Activated CD4-positive, alpha-beta memory T cell treated with anti-CD3 and anti-CD28 coated beads, Interleukin-2, amount 10 ng/mL, durations not matched to agents 7 days and 5 days (primary cell): Measurements from ENCODE around the gene PLD3. TPM values are rescaled to one million over a fixed set of nuclear protein-coding genes. Genes with fewer than 3 reads are reported as not detected.

Source experiments
- CTCF ChIA-PET: fragments of 350-600 bp; sonication (Branson Sonifier 250); formaldehyde crosslinking; loops from one replicate; lab custom pipeline; 2021; ENCODE audit warnings: antibody characterized with exemption, inconsistent platforms; lab: Charles Lee
- POLR2A ChIA-PET: fragments of 350-600 bp; sonication (Branson Sonifier 250); formaldehyde crosslinking; loops from one replicate; lab custom pipeline; 2021; ENCODE audit warnings: antibody characterized with exemption; lab: Charles Lee
- DNase-seq: peaks from one replicate; pipeline ENCODE4 v3.0.0-alpha.2; 2020
- H3K27ac Mint-ChIP-seq: one replicate; pipeline ENCODE4 v1.8.0; 2021; ENCODE audit warnings: mild to moderate bottlenecking, mixed read lengths
- H3K27me3 Mint-ChIP-seq: one replicate; pipeline ENCODE4 v1.8.0; 2021; ENCODE audit warnings: mixed read lengths
- H3K36me3 Mint-ChIP-seq: one replicate; pipeline ENCODE4 v1.8.0; 2021; ENCODE audit warnings: low read depth, mixed read lengths
- H3K4me1 Mint-ChIP-seq: one replicate; pipeline ENCODE4 v1.8.0; 2021; ENCODE audit warnings: mixed read lengths
- H3K4me3 Mint-ChIP-seq: one replicate; pipeline ENCODE4 v1.8.0; 2021; ENCODE audit warnings: mild to moderate bottlenecking, mixed read lengths
- H3K9me3 Mint-ChIP-seq: one replicate; pipeline ENCODE4 v1.8.0; 2021; ENCODE audit warnings: mixed read lengths
- total RNA-seq, 2 experiments: library from RNA; stranded (reverse); gene quantifications; one replicate each; pipeline ENCODE4 v1.2.3, GENCODE V29; 2021

PLD3 gene
- total RNA-seq, 2 experiments from 2014 or later, result 92.4 to 100 TPM

GRCh38 chr19:40370997-40371801, 22.7 kb downstream of the PLD3 start:
- ChIA-PET CTCF (no interaction called here), POLR2A (interaction anchor here (1.1 kb wide), 1 partner anchor 10 kb away, joined by 3 read pairs; no protein-coding TSS in a partner anchor)
- peaks cover 9% of the 10 kb centered on the region for H3K4me1 Mint-ChIP-seq
- DNase-seq, result no peak
- no peaks in the 10 kb centered on the region for H3K9me3 Mint-ChIP-seq
- H3K27ac Mint-ChIP-seq, result no peak overlapping the region
- H3K27me3 Mint-ChIP-seq, result no peaks in the 10 kb centered on the region
- peaks cover 4% of the 10 kb centered on the region for H3K36me3 Mint-ChIP-seq
- H3K4me3 Mint-ChIP-seq, result no peak overlapping the region

GRCh38 chr19:40371802-40372122, 23.3 kb downstream of the PLD3 start:
- DNase-seq, result no peak

GRCh38 chr19:40374084-40374483, 25.6 kb downstream of the PLD3 start:
- POLR2A ChIA-PET, result no interaction called here
- H3K27ac Mint-ChIP-seq, result no peak overlapping the region
- no peaks in the 10 kb centered on the region for H3K9me3 Mint-ChIP-seq

More at GRCh38 chr19:40371802-40372122, 23.3 kb downstream of the PLD3 start:
- POLR2A ChIA-PET, result interaction anchor here (1.1 kb wide), 1 partner anchor 10 kb away, joined by 3 read pairs; no protein-coding TSS in a partner anchor
- Mint-ChIP-seq H3K4me3 (no peak overlapping the region), H3K36me3 (peaks cover 4% of the 10 kb centered on the region), H3K4me1 (peaks cover 9% of the 10 kb centered on the region), H3K9me3 (no peaks in the 10 kb centered on the region), H3K27ac (no peak overlapping the region), H3K27me3 (no peaks in the 10 kb centered on the region)
- CTCF ChIA-PET, result no interaction called here

GRCh38 chr19:40376286-40376862, 27.9 kb downstream of the PLD3 start:
- H3K4me1 Mint-ChIP-seq, result peaks cover 9% of the 10 kb centered on the region
- ChIA-PET POLR2A (no interaction called here), CTCF (no interaction called here)
- H3K4me3 Mint-ChIP-seq, result no peak overlapping the region
- H3K27me3 Mint-ChIP-seq, result no peaks in the 10 kb centered on the region
- H3K27ac Mint-ChIP-seq, result no peak overlapping the region
- no peaks in the 10 kb centered on the region for H3K9me3 Mint-ChIP-seq
- H3K36me3 Mint-ChIP-seq, result peaks cover 4% of the 10 kb centered on the region
- no peak for DNase-seq

More at GRCh38 chr19:40374084-40374483, 25.6 kb downstream of the PLD3 start:
- H3K4me3 Mint-ChIP-seq, result no peak overlapping the region
- H3K27me3 Mint-ChIP-seq, result no peaks in the 10 kb centered on the region
- DNase-seq, result no peak
- H3K36me3 Mint-ChIP-seq, result peaks cover 4% of the 10 kb centered on the region
- CTCF ChIA-PET, result no interaction called here
- peaks cover 9% of the 10 kb centered on the region for H3K4me1 Mint-ChIP-seq

GRCh38 chr19:40377876-40378385, 29.4 kb downstream of the PLD3 start:
- Mint-ChIP-seq H3K27ac (no peak overlapping the region), H3K4me1 (peaks cover 9% of the 10 kb centered on the region), H3K36me3 (peaks cover under 1% of the 10 kb centered on the region), H3K27me3 (no peaks in the 10 kb centered on the region), H3K4me3 (no peak overlapping the region), H3K9me3 (no peaks in the 10 kb centered on the region)
- POLR2A ChIA-PET, result no interaction called here
- CTCF ChIA-PET, result no interaction called here
- no peak for DNase-seq

- Mint-ChIP-seq H3K4me1 (peaks cover 9% of the 10 kb centered on the region), H3K4me3 (no peak overlapping the region), H3K27me3 (no peaks in the 10 kb centered on the region), H3K27ac (no peak overlapping the region), H3K9me3 (no peaks in the 10 kb centered on the region), H3K36me3 (no peaks in the 10 kb centered on the region)
- POLR2A ChIA-PET, result no interaction called here
- CTCF ChIA-PET, result interaction anchor here (2.7 kb wide), 1 partner anchor 74 kb away, joined by 10 read pairs; no protein-coding TSS in a partner anchor
- no peak for DNase-seq
These were observed 30.0 kb downstream of the PLD3 start for GRCh38 chr19:40378509-40378908.

GRCh38 chr19:40379446-40380198, 31.1 kb downstream of the PLD3 start:
- H3K4me3 Mint-ChIP-seq, result no peak overlapping the region
- no peak overlapping the region for H3K27ac Mint-ChIP-seq
- POLR2A ChIA-PET, result no interaction called here
- CTCF ChIA-PET, result interaction anchor here (0.6 to 2.7 kb wide), 2 partner anchors 75 to 169 kb away, joined by 4 to 10 read pairs; no protein-coding TSS in a partner anchor
- DNase-seq, result no peak
- H3K9me3 Mint-ChIP-seq, result no peaks in the 10 kb centered on the region
- H3K36me3 Mint-ChIP-seq, result no peaks in the 10 kb centered on the region
- no peaks in the 10 kb centered on the region for H3K27me3 Mint-ChIP-seq
- H3K4me1 Mint-ChIP-seq, result peaks cover 5% of the 10 kb centered on the region

- H3K9me3 Mint-ChIP-seq, result no peaks in the 10 kb centered on the region
- no peak overlapping the region for H3K4me3 Mint-ChIP-seq
- ChIA-PET CTCF (interaction anchor here (2.7 kb wide), 1 partner anchor 75 kb away, joined by 10 read pairs; no protein-coding TSS in a partner anchor), POLR2A (interaction anchor here (1.4 kb wide), 1 partner anchor 17 kb away, joined by 3 read pairs; no protein-coding TSS in a partner anchor)
- H3K27me3 Mint-ChIP-seq, result peaks cover 6% of the 10 kb centered on the region
- H3K36me3 Mint-ChIP-seq, result no peaks in the 10 kb centered on the region
- H3K27ac Mint-ChIP-seq, result no peak overlapping the region
- DNase-seq, result no peak
- H3K4me1 Mint-ChIP-seq, result peaks cover 2% of the 10 kb centered on the region
These were observed 31.9 kb downstream of the PLD3 start for GRCh38 chr19:40380199-40381037.

- Mint-ChIP-seq H3K4me1 (peaks cover 2% of the 10 kb centered on the region), H3K4me3 (no peak overlapping the region), H3K27me3 (peaks cover 6% of the 10 kb centered on the region), H3K36me3 (no peaks in the 10 kb centered on the region), H3K9me3 (no peaks in the 10 kb centered on the region), H3K27ac (no peak overlapping the region)
- no peak for DNase-seq
- CTCF ChIA-PET, result interaction anchor here (2.7 kb wide), 1 partner anchor 76 kb away, joined by 10 read pairs; no protein-coding TSS in a partner anchor
- POLR2A ChIA-PET, result interaction anchor here (1.0 to 1.4 kb wide), 2 partner anchors 10 to 16 kb away, joined by 3 read pairs; no protein-coding TSS in a partner anchor
These were observed 32.8 kb downstream of the PLD3 start for GRCh38 chr19:40381321-40381720.

GRCh38 chr19:40383668-40384248, 35.3 kb downstream of the PLD3 start:
- ChIA-PET CTCF (no interaction called here), POLR2A (interaction anchor here (1.2 kb wide), 1 partner anchor 37 kb away, joined by 3 read pairs; no protein-coding TSS in a partner anchor)
- no peak overlapping the region for H3K27ac Mint-ChIP-seq
- H3K9me3 Mint-ChIP-seq, result no peaks in the 10 kb centered on the region
- DNase-seq, result no peak
- H3K36me3 Mint-ChIP-seq, result no peaks in the 10 kb centered on the region
- H3K4me1 Mint-ChIP-seq, result peaks cover 2% of the 10 kb centered on the region
- peaks cover 6% of the 10 kb centered on the region for H3K27me3 Mint-ChIP-seq
- H3K4me3 Mint-ChIP-seq, result no peak overlapping the region

GRCh38 chr19:40387155-40387554, 38.7 kb downstream of the PLD3 start:
- H3K36me3 Mint-ChIP-seq, result no peaks in the 10 kb centered on the region
- ChIA-PET POLR2A (no interaction called here), CTCF (no interaction called here)
- H3K27ac Mint-ChIP-seq, result no peak overlapping the region
- H3K27me3 Mint-ChIP-seq, result peaks cover 6% of the 10 kb centered on the region
- no peak for DNase-seq
- peaks cover 2% of the 10 kb centered on the region for H3K4me1 Mint-ChIP-seq
- no peak overlapping the region for H3K4me3 Mint-ChIP-seq
- no peaks in the 10 kb centered on the region for H3K9me3 Mint-ChIP-seq

GRCh38 chr19:40388481-40388880, 40.0 kb downstream of the PLD3 start:
- H3K4me1 Mint-ChIP-seq, result peaks cover 2% of the 10 kb centered on the region
- CTCF ChIA-PET, result no interaction called here
- peaks cover 6% of the 10 kb centered on the region for H3K27me3 Mint-ChIP-seq
- POLR2A ChIA-PET, result no interaction called here
- H3K27ac Mint-ChIP-seq, result no peak overlapping the region
- no peak overlapping the region for H3K4me3 Mint-ChIP-seq
- no peaks in the 10 kb centered on the region for H3K36me3 Mint-ChIP-seq
- H3K9me3 Mint-ChIP-seq, result no peaks in the 10 kb centered on the region
- no peak for DNase-seq
